HCEC 1CT (cell line): Measurements from ENCODE around the gene C1QTNF9B.

Experiments
- DNase-seq: peaks from one replicate; pipeline ENCODE4 v3.0.0-alpha.2; 2017

The C1QTNF9B gene

GRCh38 chr13:23855360-23855759 is 41.9 kb downstream of the C1QTNF9B start:
- no peak for DNase-seq

GRCh38 chr13:23852351-23852750 is 45.0 kb downstream of the C1QTNF9B start:
- no peak for DNase-seq

GRCh38 chr13:23851106-23851505 is 46.2 kb downstream of the C1QTNF9B start:
- no peak for DNase-seq

GRCh38 chr13:23850134-23850533 is 47.2 kb downstream of the C1QTNF9B start:
- no peak for DNase-seq

- no peak for DNase-seq
Measured at GRCh38 chr13:23849670-23850069, 47.6 kb downstream of the C1QTNF9B start.

- no peak for DNase-seq
Measured at GRCh38 chr13:23848646-23849141, 48.6 kb downstream of the C1QTNF9B start.

- DNase-seq: no peak
Measured at GRCh38 chr13:23848019-23848418, 49.3 kb downstream of the C1QTNF9B start.

GRCh38 chr13:23847497-23847896 is 49.8 kb downstream of the C1QTNF9B start:
- no peak for DNase-seq

- DNase-seq: no peak
Measured at GRCh38 chr13:23845105-23845725, 52.1 kb downstream of the C1QTNF9B start.

GRCh38 chr13:23844132-23844531 is 53.2 kb downstream of the C1QTNF9B start:
- no peak for DNase-seq

- DNase-seq: no peak
Measured at GRCh38 chr13:23843436-23843835, 53.9 kb downstream of the C1QTNF9B start.

GRCh38 chr13:23842406-23842805 is 54.9 kb downstream of the C1QTNF9B start:
- DNase-seq: no peak
